ENCODE measurements around the gene GSDMA. TPM values are rescaled to one million over a fixed set of nuclear protein-coding genes. Genes with fewer than 3 reads are reported as not detected.
A peak's percentile ranks its signal among the peaks of the same experiment; 100 is the strongest.
"Not testable (repeated sequence)": the region's sequence is repeated elsewhere in the genome, so short reads cannot be mapped to it uniquely, and the experiment has no call there.

GSDMA gene
- total RNA-seq, 2 experiments from 2014 or later, result 0.15 to 0.57 TPM

GRCh38 chr17:39997543-39997942, 34.7 kb downstream of the GSDMA start:
- intact Hi-C loops (cut with micrococcal nuclease; ENCODE audit: unreplicated experiment), result no loop called here
- POLR2A ChIA-PET, result no interaction called here

GRCh38 chr17:39999067-39999466, 36.3 kb downstream of the GSDMA start:
- Histone ChIP-seq H3K36me3 (ENCODE audit: insufficient read depth, low read length) (peaks cover 41% of the 10 kb centered on the region), H3K9me2 (ENCODE audit: insufficient read depth, low read length) (no peaks in the 10 kb centered on the region), H3K4me1 (ENCODE audit: insufficient read depth, low read length, poor library complexity, severe bottlenecking) (no peaks in the 10 kb centered on the region), H3K4me2 (ENCODE audit: low read length) (no peak overlapping the region), H2AFZ (ENCODE audit: low read length) (no peak overlapping the region), H4K20me1 (ENCODE audit: insufficient read depth, low read length) (no peaks in the 10 kb centered on the region), H3K79me2 (ENCODE audit: insufficient read depth, low read depth, low read length) (no peaks in the 10 kb centered on the region), H3K9me3 (ENCODE audit: low read length) (no peaks in the 10 kb centered on the region), H3K4me3 (ENCODE audit: low read depth, low read length, poor library complexity, severe bottlenecking) (no peak overlapping the region), H3K27ac (ENCODE audit: low read depth, low read length, poor library complexity, severe bottlenecking) (no peak overlapping the region)
- TF ChIP-seq CTCF (conservative IDR thresholded peaks at IDR 0.05; ENCODE audit: low read length), result no peak
- intact Hi-C loops (cut with micrococcal nuclease; ENCODE audit: unreplicated experiment), result no loop called here
- no TSS peak for BruUV-seq (replicated peaks)
- no peak for DNase-seq (ENCODE audit: low spot score)
- POLR2A ChIA-PET, result no interaction called here
- CTCF ChIA-PET (ENCODE audit: unreplicated experiment), result no interaction called here

More at GRCh38 chr17:39997543-39997942, 34.7 kb downstream of the GSDMA start:
- Histone ChIP-seq H3K9me2 (ENCODE audit: insufficient read depth, low read length) (no peaks in the 10 kb centered on the region), H3K36me3 (ENCODE audit: insufficient read depth, low read length) (peaks cover 56% of the 10 kb centered on the region), H3K4me1 (ENCODE audit: insufficient read depth, low read length, poor library complexity, severe bottlenecking) (no peaks in the 10 kb centered on the region), H3K27ac (ENCODE audit: low read depth, low read length, poor library complexity, severe bottlenecking) (no peak overlapping the region), H3K4me3 (ENCODE audit: low read depth, low read length, poor library complexity, severe bottlenecking) (no peak overlapping the region), H4K20me1 (ENCODE audit: insufficient read depth, low read length) (no peaks in the 10 kb centered on the region), H3K4me2 (ENCODE audit: low read length) (no peak overlapping the region), H2AFZ (ENCODE audit: low read length) (no peak overlapping the region), H3K79me2 (ENCODE audit: insufficient read depth, low read depth, low read length) (no peaks in the 10 kb centered on the region), H3K9me3 (ENCODE audit: low read length) (no peaks in the 10 kb centered on the region)
- BruUV-seq (replicated peaks), result TSS peak; percentile 59
- TF ChIP-seq CTCF (conservative IDR thresholded peaks at IDR 0.05; ENCODE audit: low read length), result no peak
- TF ChIP-seq EZH2phosphoT487 (IDR thresholded peaks at IDR 0.05; ENCODE audit: borderline replicate concordance, low read depth, low read length), result no peak
- CTCF ChIA-PET (ENCODE audit: unreplicated experiment), result no interaction called here
- DNase-seq (ENCODE audit: low spot score), result no peak

- Histone ChIP-seq H2AFZ (ENCODE audit: low read length) (no peak overlapping the region), H3K79me2 (ENCODE audit: insufficient read depth, low read depth, low read length) (no peaks in the 10 kb centered on the region), H3K4me3 (ENCODE audit: low read depth, low read length, poor library complexity, severe bottlenecking) (no peak overlapping the region), H3K9me3 (ENCODE audit: low read length) (no peaks in the 10 kb centered on the region), H3K4me2 (ENCODE audit: low read length) (no peak overlapping the region), H3K9me2 (ENCODE audit: insufficient read depth, low read length) (no peaks in the 10 kb centered on the region), H3K4me1 (ENCODE audit: insufficient read depth, low read length, poor library complexity, severe bottlenecking) (no peaks in the 10 kb centered on the region), H3K36me3 (ENCODE audit: insufficient read depth, low read length) (peaks cover 30% of the 10 kb centered on the region), H4K20me1 (ENCODE audit: insufficient read depth, low read length) (no peaks in the 10 kb centered on the region), H3K27ac (ENCODE audit: low read depth, low read length, poor library complexity, severe bottlenecking) (no peak overlapping the region)
- TF ChIP-seq EZH2phosphoT487 (IDR thresholded peaks at IDR 0.05; ENCODE audit: borderline replicate concordance, low read depth, low read length), result no peak
- TF ChIP-seq CTCF (conservative IDR thresholded peaks at IDR 0.05; ENCODE audit: low read length), result no peak
- POLR2A ChIA-PET, result no interaction called here
- no TSS peak for BruUV-seq (replicated peaks)
- DNase-seq (ENCODE audit: low spot score), result no peak
- intact Hi-C loops (cut with micrococcal nuclease; ENCODE audit: unreplicated experiment), result no loop called here
- CTCF ChIA-PET (ENCODE audit: unreplicated experiment), result no interaction called here
These were observed 37.4 kb downstream of the GSDMA start for GRCh38 chr17:40000161-40000560.

- H3K79me2 ChIP-seq (ENCODE audit: insufficient read depth, low read depth, low read length); POLR2A ChIA-PET; H2AFZ ChIP-seq (ENCODE audit: low read length); BruUV-seq (replicated peaks); H3K4me2 ChIP-seq (ENCODE audit: low read length); H4K20me1 ChIP-seq (ENCODE audit: insufficient read depth, low read length); H3K9me2 ChIP-seq (ENCODE audit: insufficient read depth, low read length); H3K4me3 ChIP-seq (ENCODE audit: low read depth, low read length, poor library complexity, severe bottlenecking); intact Hi-C loops (cut with micrococcal nuclease; ENCODE audit: unreplicated experiment); H3K27ac ChIP-seq (ENCODE audit: low read depth, low read length, poor library complexity, severe bottlenecking); CTCF ChIA-PET (ENCODE audit: unreplicated experiment); H3K9me3 ChIP-seq (ENCODE audit: low read length); H3K4me1 ChIP-seq (ENCODE audit: insufficient read depth, low read length, poor library complexity, severe bottlenecking); DNase-seq (ENCODE audit: low spot score): not testable (repeated sequence)
- peaks cover 18% of the 10 kb centered on the region for H3K36me3 ChIP-seq (ENCODE audit: insufficient read depth, low read length)
These were observed 38.5 kb downstream of the GSDMA start for GRCh38 chr17:40001335-40001734.

Data from OCI-LY7 (cell line).